NCI-H524 (cell line): ENCODE results near the gene ZNF627.
"Not testable (repeated sequence)": the region's sequence is repeated elsewhere in the genome, so short reads cannot be mapped to it uniquely, and the experiment has no call there.

ENCODE experiments used
- DNase-seq, 2 experiments: peaks; one replicate each; lab custom pipeline; 2025; lab: John Stamatoyannopoulos, UW

Gene ZNF627

DNA sequence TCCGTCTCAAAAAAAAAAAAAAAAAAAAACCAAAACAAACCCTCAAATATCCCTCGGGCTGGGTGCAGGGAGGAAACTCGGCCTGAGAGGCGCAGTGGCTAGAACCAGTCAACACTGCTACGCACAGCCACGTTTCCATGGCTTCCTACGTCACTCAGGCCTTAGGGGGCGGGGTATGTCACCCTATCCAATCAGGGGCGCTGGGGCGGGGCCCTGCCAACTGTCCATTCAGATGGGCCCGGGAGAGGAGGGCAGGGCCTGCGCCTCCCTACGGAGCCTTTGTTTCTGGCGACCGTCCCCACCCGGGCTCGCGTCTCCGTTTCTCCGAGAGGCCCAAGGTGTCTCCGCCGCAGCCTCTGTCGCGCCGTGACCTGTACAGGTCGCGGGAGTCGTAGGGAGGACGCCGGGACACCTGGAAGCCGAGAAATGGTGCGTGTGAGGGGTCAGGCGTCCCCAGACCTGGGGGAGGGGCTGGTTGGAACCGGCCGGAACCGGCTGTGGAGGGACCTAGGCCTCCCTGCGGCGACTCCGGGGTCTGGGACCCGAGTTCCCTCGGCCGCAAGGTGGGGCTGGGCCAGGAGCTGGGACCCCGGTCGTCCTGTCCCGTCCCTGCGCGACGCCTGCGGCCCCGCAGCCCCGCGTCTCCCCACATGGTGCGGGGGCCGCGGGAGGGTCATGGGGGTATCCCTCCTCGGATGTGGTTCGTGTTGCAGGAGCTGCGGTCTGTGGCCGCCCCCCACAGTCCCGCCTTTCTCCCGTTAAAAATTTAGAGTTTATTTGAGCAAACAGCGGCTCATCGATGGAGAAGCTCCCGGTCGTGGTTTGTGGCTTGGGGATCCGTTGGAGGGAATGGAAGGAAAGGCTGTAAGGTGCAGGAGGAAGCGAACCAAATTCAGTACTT lies at the start of gene ZNF627:
Gene ZNF627, plus strand, starts transcription at position 282 of the 901 bp plus-strand sequence. Its CDS starts 145 bp downstream, at position 427.
- peak; percentile 98 for DNase-seq

DNA sequence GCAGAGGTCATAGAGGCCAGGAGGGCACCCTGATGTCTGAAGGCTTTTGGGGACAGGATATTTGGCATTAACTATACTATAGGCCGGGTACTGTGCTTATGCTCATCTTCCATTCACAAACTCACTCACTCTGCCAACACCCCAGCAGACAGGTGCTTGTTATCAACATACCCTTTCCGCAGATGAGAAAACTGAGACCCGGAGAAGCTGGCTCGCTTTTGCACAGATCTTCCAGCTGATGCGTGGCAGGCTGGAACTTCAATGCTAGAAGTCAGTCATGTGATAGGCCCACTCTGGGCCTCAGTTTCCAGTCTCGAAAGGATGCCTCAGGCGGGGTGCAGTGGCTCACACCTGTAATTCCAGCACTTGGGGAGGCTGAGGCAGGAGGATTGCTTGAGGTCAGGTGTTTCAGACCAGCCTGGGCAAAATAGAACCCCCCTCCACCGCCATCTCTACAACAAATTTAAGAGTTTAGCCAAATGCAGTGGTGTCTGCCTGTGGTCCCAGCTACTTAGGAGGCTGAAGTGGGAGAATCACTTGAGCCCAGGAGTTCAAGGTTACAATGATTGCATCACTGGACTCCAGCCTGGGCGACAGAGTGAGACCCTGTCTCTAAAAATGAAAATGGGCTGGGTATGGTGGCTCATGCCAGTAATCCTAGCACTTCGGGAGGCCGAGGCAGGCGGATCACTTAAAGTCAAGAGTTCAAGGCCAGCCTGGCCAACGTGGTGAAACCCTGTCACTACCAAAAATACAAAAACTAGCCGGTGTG lies 49.2 kb upstream of the ZNF627 start:
- no peak for DNase-seq

DNA sequence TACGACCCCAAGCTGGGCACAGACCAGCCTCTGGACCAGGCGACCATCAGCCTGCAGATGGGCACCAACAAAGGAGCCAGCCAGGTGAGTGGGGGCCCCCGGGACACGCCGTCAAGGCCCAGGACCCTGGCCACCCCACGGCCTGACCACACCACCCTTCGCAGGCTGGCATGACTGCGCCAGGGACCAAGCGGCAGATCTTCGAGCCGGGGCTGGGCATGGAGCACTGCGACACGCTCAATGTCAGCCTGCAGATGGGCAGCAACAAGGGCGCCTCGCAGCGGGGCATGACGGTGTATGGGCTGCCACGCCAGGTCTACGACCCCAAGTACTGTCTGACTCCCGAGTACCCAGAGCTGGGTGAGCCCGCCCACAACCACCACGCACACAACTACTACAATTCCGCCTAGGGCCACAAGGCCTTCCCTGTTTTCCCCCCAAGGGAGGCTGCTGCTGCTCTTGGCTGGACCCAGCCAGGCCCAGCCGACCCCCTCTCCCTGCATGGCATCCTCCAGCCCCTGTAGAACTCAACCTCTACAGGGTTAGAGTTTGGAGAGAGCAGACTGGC lies 47.8 kb upstream of the ZNF627 start:
- DNase-seq = no peak

DNA sequence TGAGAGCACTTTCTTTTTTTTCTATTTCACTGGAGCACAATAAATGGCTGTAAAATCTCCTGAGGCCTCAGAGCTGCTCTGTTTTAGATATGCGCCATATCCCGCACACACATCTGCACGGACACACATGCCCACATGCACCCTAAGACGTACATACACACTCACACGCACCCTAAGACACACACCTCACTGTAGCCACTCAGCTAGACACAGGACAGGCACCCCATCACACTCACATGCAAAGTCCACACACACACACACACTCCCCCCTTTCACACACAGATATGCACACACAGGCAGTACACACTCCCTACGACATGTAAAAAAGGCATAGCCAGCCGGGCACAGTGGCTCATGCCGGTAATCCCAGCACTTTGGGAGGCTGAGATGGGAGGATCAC lies 47.0 kb upstream of the ZNF627 start:
- DNase-seq = no peak

DNA sequence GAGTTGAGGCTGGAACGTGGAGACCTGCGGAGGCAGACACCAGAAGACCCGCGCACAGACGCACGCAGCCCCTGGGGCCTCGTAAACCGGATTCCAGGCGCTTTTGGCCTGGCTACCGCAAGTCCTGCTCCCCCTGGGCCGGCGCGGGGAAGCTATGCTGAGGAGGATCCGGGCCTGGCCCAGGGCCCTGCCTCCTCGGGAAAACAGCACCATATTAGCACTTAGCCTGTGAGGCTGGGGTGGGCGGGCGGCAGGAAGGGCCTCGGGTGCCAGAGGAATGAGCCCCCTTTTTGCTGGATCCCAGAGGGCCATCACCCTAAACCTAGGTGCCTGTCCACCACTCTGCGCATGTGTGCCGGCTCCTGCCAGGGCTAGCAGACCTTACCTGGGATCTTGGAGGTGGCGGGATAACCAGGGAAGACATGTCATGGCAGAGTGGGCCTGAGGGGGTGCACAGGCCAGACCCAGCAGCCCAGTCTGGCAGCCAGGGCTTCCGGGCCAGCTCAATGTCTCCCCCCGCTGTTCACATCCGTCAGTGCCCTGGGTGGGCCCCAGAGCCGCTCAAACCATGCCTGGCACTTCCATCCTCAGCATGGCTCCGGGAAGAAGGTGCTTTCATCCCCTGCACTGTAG lies 45.6 kb upstream of the ZNF627 start:
- peak in 1 of 2 experiments; percentile 27 for DNase-seq

DNA sequence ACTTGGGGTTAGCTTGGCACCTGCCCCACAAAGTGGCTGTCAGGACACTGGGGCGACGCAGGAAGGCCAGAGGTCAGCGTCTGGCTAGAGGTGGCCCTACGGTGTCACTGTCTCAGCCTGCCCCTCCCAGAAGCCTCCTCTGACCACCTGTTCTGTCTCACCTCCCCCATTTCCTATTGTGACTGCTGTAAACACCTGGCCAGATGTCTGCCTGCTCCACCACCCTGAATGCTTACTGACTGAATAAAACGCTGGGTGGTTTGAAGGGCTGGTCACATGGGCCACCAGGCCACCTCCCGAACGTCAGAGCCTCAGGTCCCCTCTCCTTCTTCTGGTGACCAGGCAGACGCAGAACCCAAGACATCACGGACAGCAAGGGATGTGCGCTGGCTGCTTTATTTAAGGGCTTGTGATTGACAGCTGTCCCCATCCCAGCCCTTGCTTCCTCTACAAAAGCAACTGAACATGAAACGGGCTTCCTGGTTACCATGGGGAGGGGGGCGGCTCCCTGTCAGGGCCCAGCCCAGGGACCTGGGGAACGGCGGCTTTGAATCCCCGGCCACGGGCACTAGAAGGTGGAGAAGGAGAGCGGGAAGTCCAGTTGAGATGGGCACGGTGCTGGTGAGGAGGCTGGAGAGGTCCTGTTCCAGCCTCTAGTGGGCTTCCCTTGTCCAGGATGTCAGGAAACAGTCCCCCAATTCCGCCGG lies 44.5 kb upstream of the ZNF627 start:
- no peak for DNase-seq

DNA sequence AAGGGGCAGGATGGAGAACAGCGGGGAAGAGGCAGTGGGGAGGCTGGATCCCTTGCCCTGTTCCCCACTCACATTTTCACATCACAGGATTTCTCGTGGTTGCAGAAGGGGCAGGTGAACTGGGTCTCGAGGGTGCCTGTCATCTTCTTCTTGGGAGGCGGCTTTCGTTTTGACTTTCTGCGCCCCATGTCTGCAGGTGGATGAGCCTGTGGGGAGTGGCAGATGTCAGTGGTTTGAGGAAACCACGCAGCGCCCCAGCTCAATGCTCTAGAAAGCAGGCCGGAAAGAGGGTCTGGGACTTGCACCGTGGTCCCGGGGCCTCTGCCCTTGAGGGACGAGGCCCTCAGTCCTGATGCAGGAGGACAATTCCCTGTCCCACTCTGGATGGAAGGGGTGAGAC lies 43.1 kb upstream of the ZNF627 start:
- DNase-seq = no peak

DNA sequence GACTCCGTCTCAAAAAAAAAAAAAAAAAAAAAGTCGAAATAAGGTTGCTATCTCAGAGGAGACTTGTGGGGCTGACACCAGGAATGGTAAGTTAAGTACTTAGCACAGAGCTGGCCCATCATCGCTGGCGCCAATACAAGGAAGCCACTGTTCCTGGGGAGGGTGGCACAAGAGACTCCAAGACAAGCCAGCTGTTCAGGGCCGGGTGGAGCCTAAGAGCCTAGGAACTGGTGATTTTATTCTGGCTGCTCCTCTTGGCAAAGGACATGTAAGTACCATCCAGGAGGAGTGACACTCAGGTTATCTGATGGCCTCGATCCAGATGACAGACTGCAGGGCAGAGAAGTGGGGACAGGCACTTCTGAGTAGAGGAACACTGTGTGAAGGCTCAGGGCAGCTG lies 42.0 kb upstream of the ZNF627 start:
- DNase-seq = no peak

DNA sequence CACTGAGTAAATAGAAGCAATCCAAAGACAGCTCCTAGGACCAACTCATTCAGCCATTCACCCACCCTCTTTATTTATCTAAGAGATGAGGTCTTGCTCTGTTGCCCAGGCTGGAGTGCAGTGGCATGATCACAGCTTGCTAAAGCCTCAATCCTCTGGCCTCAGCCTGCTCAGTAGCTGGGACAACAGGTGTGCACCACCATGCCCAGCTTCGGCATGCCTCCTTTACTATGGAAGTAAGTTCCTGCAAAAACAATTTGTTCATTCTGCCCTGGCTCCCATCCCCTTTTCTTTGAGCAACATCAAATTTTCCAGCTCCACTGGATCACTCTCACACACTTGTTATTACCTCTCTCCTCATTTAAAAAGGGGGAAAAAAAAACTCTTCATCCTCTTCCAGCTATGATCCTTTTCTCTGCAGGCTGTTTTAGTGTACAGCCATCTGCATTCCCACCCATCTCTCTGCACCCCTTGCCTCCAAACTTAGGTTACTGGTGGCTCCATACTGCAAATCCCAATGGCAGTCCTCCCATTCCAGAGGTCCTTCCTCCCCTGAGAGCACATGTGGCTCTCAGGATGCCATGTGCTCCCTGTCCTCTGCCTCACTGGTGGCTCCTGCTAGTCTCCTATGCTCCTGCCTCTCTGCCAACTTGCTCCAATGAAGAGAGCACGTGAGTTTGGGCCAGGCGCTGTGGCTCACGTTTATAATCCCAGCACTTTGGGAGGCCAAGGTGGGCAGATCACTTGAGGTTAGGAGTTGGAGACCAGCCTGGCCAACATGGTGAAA lies 40.5 kb upstream of the ZNF627 start:
- no peak for DNase-seq

DNA sequence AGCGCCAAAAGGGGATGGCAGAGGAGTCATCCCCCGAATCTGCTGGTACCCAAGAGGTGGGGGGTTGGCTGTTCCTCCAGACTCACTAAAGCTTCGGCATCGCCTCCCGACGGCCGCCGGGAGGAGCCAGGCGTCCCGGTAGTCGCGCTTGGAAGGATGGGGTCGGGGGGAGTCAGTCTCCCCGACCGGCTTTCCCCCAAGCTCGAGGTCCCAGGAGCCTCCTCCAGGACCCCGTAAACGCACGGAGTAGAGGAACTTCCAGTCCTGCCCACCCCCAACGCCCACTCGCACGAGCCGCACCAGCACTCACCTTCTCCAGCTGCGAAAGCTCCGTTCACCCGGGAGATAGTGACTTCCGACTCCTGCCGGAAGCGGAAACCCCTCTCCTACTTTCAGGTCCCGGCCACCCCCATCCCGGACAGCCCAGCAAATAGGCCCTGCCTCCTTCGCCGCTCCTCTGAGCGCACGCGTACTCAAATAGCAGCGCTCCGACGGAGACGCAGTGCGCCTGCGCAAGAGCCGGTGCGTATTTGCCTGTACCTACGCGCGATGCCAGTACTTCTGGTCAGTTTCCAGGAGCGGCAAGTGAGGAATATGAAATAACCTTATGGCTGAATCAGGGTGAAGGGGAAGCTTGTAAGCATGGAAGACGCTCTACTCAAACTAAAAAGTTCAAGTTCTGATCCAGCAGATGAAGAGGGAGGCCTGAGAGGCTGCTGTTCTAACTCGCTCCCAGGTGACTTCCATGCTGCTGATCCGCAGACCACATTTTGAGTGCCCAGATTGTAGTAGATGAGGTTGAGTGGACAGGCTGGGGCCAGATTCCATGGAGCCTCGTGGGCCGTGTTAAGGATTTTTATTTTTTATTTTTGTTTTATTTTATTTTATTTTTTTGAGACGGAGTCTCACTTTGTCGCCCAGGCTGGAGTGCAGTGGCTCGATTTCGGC lies 38.1 kb upstream of the ZNF627 start, which contains the start of gene ELOF1:
Gene ELOF1, minus strand, starts transcription at position 350 of the 948 bp plus-strand sequence. CDS start 4,883 bp downstream, outside the sequence.
- peak; percentile 97 to 99 for DNase-seq

DNA sequence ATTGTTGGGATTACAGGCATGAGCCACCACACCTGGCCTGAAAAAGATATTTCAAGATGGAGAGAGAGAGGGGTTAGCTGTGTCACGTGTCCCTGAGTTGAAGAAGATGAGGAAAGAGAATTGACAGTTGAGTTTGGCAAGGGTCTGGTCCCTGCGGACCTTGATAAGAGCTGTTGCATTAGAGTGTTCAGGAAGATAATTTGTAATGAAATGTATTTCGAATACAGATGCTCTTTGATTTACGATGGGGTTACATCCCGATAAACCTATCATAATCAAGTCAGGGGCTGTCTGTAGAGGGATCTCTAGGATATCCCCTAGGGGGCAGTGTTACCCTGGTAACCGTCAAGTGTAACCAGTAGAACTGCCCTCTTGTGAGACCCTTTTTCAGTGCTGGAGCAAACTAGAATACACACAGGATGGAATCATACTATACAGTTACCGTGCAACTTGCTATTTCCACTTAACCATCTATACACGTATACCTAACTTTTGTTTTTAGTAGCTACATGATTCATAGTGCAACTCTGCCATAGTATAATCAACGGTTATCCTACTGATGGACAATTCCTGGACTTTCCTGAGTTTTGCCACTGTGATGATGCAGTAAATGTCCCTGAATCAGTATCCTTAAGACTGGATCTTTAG lies 36.8 kb upstream of the ZNF627 start:
- DNase-seq = peak; percentile 91 to 95

DNA sequence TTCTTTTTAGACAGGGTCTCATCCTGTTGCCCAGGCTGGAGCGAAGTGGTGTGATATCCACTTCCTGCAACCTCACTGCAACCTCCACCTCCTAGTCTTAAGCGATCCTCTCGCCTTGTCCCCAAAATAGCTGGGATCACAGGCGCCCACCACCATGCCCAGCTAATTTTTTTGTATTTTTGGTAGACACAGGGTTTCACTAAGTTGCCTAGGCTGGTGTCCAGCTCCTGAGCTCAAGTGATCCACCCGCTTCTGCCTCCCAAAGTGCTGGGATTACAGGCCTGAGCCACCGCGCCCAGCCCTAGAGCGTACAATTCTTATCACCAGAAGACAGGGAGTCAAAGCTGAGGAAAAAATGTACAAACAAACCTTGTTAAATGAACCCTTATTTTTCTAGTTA lies 33.8 kb upstream of the ZNF627 start:
- peak; percentile 72 to 79 for DNase-seq

DNA sequence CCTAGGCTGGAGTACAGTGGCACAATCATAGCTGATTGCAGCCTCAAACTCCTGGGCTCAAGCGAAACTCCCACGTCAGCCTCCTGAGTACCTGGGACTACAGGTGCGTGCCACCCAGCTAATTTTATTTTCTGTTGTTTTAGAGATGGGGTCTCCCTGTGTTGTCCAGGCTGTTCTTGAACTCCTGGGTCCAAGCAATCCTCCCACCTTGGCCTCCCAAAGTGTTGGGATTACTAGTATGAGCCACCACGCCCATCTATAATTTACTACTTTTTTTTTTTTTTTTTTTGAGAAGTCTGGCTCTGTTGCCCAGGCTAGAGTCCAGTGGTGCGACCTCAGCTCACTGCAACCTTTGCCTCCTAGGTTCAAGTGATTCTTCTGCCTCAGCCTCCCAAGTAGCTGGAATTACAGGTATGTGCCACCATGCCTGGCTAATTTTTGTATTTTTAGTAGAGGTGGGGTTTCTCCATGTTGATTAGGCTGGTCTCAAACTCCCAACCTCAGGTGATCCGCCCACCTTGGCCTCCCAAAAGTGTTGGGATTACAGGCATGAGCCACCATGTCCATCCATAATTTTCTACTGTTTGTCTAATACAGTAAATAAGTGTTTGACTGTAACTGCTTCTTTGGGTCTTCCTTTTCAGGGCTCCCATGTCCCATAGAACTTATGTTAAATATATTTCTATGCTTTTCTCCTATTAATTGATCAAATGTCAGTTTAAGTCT lies 33.0 kb upstream of the ZNF627 start:
- DNase-seq = not testable (repeated sequence)

DNA sequence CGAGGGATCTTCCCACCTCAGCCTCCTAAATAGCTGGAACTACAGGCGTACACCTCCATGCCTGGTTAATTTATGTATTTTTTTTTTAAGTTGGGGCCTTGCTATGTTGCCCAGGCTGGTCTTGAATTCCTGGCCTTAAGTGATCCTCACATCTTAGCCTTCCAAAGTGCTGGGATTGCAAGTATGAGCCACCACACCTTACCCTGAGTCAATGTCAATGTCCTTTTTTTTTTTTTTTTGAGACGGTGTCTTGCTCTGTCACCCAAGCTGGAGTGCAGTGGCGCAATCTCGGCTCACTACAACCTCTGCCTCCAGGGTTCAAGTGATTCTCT lies 31.7 kb upstream of the ZNF627 start:
- not testable (repeated sequence) for DNase-seq

DNA sequence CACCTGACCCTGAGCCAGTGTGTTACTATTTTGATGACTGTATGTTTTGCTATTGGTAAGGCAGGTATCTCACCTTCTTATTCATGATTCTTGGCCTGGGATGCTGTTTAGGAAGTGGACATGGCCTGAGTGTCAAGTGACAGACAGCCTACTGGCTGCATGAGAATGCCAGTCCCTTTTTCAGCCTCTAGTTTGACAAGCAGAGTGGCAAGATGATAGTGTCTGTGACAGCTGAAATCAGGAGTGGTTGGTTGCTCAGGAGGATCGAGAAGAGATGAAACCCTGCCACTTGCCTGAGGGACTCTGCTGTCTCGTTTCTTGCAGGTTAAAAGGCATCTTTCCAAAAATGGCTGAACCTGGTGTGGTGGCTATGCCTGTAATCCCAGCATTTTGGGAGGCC lies 31.1 kb upstream of the ZNF627 start:
- DNase-seq = no peak

DNA sequence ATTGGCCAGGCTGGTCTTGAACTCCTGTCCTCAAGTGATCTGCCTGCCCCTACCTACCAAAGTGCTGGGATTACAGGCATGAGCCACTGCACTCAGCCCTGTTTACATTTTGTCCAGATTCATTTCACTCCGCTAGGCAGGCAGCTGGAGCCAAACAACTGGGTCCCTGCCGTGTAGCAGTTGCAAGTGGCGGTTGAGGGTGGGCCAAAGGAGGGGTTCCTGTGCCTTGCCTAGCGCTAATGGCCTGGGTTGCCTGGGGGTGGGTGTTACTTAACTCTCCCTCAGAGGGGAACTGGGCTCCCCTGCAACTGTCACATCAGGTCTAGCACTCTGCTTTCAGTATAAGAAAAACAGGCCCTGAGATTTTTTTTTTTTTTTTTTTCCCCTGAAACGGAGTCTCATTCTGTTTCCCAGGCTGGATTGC lies 27.2 kb upstream of the ZNF627 start:
- DNase-seq = peak in 1 of 2 experiments; percentile 33

DNA sequence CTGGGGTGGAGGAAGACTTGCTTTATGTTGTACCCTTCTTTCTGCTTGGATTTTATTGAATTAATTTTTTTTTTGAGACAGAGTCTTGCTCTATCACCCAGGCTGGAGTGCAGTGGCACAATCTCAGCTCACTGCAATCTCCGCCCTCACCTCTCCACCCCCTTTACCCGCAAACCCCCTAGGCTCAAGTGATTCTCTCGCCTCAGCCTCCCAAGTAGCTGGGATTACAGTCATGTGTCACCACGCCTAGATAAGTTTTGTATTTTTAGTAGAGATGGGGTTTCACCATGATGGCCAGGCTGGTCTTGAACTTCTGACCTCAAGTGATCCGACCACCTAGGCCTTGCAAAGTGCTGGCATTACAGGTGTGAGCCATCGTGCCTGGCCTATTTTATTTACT lies 23.9 kb upstream of the ZNF627 start:
- DNase-seq = not testable (repeated sequence)

DNA sequence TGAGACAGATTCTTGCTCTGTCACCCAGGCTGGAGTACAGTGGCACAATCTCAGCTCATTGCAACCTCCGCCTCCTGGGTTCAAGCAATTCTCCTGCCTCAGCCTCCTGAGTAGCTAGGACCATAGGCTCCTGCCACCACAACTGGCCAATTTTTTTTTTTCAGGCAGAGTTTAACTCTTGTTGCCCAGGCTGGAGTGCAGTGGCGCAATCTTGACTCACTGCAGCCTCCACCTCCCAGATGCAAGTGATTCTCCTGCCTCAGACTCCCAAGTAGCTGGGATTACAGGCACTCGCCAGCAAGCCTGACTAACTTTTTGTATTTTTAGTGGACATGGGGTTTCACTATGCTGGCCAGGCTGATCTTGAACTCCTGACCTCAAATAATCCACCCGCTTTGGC lies 23.5 kb upstream of the ZNF627 start:
- not testable (repeated sequence) for DNase-seq
